GM21423 (cell line): Measurements from ENCODE around the gene PEX7.
"Not testable (repeated sequence)": the region's sequence is repeated elsewhere in the genome, so short reads cannot be mapped to it uniquely, and the experiment has no call there.

ENCODE experiments used
- ATAC-seq: cut with Tn5 transposase; IDR thresholded peaks from one replicate; pipeline ENCODE4 v1.9.1; 2021; ENCODE audit warnings: mild to moderate bottlenecking, moderate library complexity; ENCODE audit not compliant: unreplicated experiment

PEX7 gene

GRCh38 chr6:136840276-136841001 lies 18.0 kb downstream of the PEX7 start:
- ATAC-seq: no peak

- no peak for ATAC-seq
These were observed 20.8 kb downstream of the PEX7 start for GRCh38 chr6:136843210-136843609.

- no peak for ATAC-seq
These were observed 23.7 kb downstream of the PEX7 start for GRCh38 chr6:136846046-136846445.

- ATAC-seq: not testable (repeated sequence)
These were observed 24.1 kb downstream of the PEX7 start for GRCh38 chr6:136846477-136846876.

GRCh38 chr6:136849979-136850563 lies 27.7 kb downstream of the PEX7 start:
- ATAC-seq: not testable (repeated sequence)

- ATAC-seq: no peak
These were observed 37.0 kb downstream of the PEX7 start for GRCh38 chr6:136859430-136859829.

- ATAC-seq: no peak
These were observed 37.7 kb downstream of the PEX7 start for GRCh38 chr6:136860043-136860442.

GRCh38 chr6:136862662-136863061 lies 40.3 kb downstream of the PEX7 start:
- no peak for ATAC-seq

- no peak for ATAC-seq
These were observed 41.4 kb downstream of the PEX7 start for GRCh38 chr6:136863752-136864151.

GRCh38 chr6:136864676-136865075 lies 42.3 kb downstream of the PEX7 start:
- ATAC-seq: no peak

- no peak for ATAC-seq
These were observed 44.6 kb downstream of the PEX7 start for GRCh38 chr6:136866872-136867416.

- no peak for ATAC-seq
These were observed 47.1 kb downstream of the PEX7 start for GRCh38 chr6:136869451-136869850.

GRCh38 chr6:136873748-136874147 lies 51.4 kb downstream of the PEX7 start:
- ATAC-seq: no peak

- ATAC-seq: not testable (repeated sequence)
These were observed 54.1 kb downstream of the PEX7 start for GRCh38 chr6:136876469-136876868.

GRCh38 chr6:136880748-136881460 lies 58.5 kb downstream of the PEX7 start:
- ATAC-seq: no peak

- ATAC-seq: no peak
These were observed 63.7 kb downstream of the PEX7 start for GRCh38 chr6:136886091-136886490.

- no peak for ATAC-seq
These were observed 65.6 kb downstream of the PEX7 start for GRCh38 chr6:136887953-136888352.

GRCh38 chr6:136889271-136890193 lies 67.1 kb downstream of the PEX7 start:
- no peak for ATAC-seq

- ATAC-seq: no peak
These were observed 67.9 kb downstream of the PEX7 start for GRCh38 chr6:136890194-136890839.

- no peak for ATAC-seq
These were observed 68.6 kb downstream of the PEX7 start for GRCh38 chr6:136890986-136891385.
